ENCODE measurements around the gene CFI. TPM values are rescaled to one million over a fixed set of nuclear protein-coding genes. Genes with fewer than 3 reads are reported as not detected.
A peak's percentile ranks its signal among the peaks of the same experiment; 100 is the strongest.

Gene CFI
- total RNA-seq, 2 donors from 2014 or later, result not detected

DNA sequence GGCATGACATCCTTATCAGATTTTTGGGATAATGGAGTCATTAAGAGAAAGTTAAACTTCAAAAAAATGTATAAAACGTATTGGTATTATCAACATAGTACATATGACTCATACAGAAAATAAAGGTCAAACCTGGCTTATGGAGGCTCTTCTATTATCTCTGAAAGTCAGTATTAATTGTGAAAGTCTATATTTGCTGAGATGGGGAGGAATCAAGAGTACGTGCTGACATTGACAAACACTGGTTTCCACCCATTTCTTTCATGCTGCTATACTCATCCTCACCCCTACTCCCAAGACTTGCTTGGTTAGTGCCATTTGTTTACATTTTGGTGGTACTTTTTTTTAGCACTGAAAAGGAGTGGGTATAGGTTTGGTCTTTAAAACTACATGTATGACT, 41.1 kb downstream of the CFI start:
- Mint-ChIP-seq H3K27me3 (peaks cover 11% of the 10 kb centered on the region), H3K4me3 (peak overlapping the region; percentile 45), H3K4me1 (peaks cover 4% of the 10 kb centered on the region), H3K9me3 (no peaks in the 10 kb centered on the region), H3K27ac (peak overlapping the region; percentile 48), H3K36me3 (ENCODE audit: low read depth) (no peaks in the 10 kb centered on the region)
- ATAC-seq (replicated peaks), result peak; percentile 98

DNA sequence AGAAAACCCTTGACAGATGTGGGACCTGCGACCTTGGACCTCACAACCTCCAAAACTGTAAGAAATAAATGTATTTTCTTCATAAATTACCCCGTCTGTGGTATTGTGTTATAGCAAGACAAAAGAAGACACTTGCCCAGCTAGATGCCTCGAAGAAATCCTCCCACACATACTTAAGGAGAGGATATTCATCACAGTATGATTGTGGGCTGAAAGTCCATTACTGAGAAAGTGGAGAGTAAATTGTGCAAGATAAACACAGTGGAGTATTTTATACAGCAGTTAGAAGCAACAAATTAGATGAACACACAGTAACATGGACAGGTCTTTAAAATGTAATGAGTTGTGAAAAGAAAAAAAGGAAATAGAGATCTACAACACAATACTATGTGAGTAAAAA, 46.1 kb downstream of the CFI start:
- Mint-ChIP-seq H3K4me1 (no peaks in the 10 kb centered on the region), H3K36me3 (ENCODE audit: low read depth) (no peaks in the 10 kb centered on the region), H3K4me3 (no peak overlapping the region)

DNA sequence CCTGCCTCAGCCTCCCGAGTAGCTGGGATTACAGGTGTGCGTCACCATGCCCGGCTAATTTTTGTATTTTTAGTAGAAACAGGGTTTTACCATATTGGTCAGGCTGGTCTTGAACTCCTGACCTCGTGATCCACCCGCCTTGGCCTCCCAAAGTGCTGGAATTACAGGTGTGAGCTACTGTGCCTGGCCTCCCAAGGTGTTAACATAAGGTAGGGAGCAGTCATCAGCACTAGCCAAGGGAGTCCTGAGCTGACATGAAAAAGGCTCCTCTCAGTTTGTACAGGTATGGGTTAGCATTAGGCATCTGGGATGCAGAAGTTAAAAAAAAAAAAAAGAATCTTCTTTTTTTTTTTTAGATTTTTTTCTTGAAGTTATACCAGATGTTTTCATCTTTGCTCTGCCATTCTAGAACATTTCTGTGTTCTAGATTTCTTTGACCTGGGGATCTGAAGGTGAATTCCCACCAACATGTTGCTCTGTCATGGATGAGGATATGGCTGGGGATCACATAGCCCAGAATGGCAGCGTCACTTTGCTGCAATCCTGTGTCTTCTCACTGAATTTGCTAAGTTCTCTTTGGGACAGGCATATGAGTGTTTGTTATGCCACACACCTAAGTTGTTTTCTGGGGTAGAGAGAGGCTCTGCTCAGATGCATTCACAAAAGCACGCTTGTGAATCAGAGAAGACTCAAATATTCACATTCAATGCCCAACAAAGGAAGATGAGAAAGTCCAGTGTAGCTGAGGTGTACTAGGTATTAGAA, 47.5 kb downstream of the CFI start:
- H3K4me1 Mint-ChIP-seq, result no peaks in the 10 kb centered on the region
- no peaks in the 10 kb centered on the region for H3K36me3 Mint-ChIP-seq (ENCODE audit: low read depth)
- peaks cover 7% of the 10 kb centered on the region for H3K27me3 Mint-ChIP-seq
- H3K4me3 Mint-ChIP-seq, result no peak overlapping the region
- H3K9me3 Mint-ChIP-seq, result no peaks in the 10 kb centered on the region
- no peak overlapping the region for H3K27ac Mint-ChIP-seq
- ATAC-seq (replicated peaks), result peak; percentile 78

More for the DNA sequence above, 46.1 kb downstream of the CFI start:
- H3K9me3 Mint-ChIP-seq, result no peaks in the 10 kb centered on the region
- H3K27me3 Mint-ChIP-seq, result peaks cover 7% of the 10 kb centered on the region
- ATAC-seq (replicated peaks), result no peak
- no peak overlapping the region for H3K27ac Mint-ChIP-seq

DNA sequence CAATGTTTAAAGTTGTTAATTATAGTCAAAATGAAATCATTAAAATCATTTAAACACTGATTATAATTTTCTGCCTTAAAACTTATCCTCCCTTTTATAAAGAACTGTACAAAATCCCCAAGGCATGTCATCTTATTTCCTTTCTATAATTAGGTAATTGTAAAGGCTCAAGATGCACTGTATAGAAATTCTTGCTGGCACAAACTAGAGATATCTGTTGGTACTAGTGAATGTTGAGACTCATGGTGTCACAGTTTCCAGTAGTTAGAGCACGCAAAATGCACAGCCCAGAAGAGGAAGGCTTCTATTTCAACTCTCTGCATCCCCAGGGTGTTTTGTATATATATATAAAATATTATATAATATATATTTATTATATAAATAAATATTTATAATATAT, 49.3 kb downstream of the CFI start:
- Mint-ChIP-seq H3K9me3 (no peaks in the 10 kb centered on the region), H3K27ac (no peak overlapping the region), H3K4me3 (no peak overlapping the region), H3K27me3 (peaks cover 4% of the 10 kb centered on the region), H3K4me1 (no peaks in the 10 kb centered on the region), H3K36me3 (ENCODE audit: low read depth) (no peaks in the 10 kb centered on the region)
- ATAC-seq (replicated peaks), result peak; percentile 48

DNA sequence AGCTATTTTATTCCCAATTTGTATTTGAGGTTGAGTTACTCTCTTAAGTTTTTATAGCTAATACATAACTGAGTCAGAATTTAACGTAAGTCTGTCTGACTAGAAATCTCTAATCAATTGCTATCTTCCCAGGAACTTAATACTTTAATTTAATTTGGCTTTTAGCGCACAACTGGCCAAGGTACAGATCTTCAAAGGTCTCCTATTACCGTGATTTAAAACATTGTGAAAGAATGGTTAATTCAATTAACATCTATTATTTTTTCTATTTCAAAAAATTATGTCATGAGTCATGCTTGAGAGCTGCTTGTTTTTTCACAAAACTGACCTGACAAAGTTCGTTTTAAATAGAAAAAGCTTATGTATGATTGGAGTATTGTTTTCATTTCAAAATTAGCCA, 49.9 kb downstream of the CFI start:
- no peak overlapping the region for H3K27ac Mint-ChIP-seq
- H3K4me1 Mint-ChIP-seq, result no peaks in the 10 kb centered on the region
- H3K36me3 Mint-ChIP-seq (ENCODE audit: low read depth), result no peaks in the 10 kb centered on the region
- no peaks in the 10 kb centered on the region for H3K9me3 Mint-ChIP-seq
- peaks cover 4% of the 10 kb centered on the region for H3K27me3 Mint-ChIP-seq
- ATAC-seq (replicated peaks), result no peak
- H3K4me3 Mint-ChIP-seq, result no peak overlapping the region

DNA sequence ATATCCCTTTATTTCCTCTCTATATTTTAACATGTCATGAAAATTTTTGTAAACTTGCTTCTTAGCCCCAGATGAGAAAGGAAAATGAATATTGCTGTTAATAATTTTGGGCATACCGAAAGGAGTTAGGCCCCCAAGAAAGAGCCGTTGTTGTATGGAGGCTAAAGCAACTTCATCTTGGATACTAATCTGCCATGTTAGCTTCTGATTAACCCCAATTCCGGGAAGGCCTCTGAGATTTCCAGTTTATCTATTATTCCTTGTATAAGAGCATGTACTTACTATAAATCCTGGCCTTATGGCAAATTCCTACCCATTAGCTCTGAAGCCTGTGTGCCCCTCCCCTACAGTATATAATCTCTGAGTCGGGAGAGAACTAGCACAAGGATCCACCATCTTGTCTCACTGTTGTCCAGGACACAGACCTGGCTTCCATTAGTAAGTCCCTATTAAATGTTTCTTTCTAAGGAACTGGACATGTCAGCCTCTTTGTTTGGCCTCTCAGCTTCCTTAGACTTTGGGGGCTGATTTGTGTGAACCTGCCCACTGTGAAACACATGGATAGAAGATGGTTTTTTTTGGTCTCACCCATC, 51.1 kb downstream of the CFI start:
- Mint-ChIP-seq H3K36me3 (ENCODE audit: low read depth) (no peaks in the 10 kb centered on the region), H3K9me3 (no peaks in the 10 kb centered on the region), H3K27ac (no peak overlapping the region), H3K27me3 (peaks cover under 1% of the 10 kb centered on the region), H3K4me1 (no peaks in the 10 kb centered on the region), H3K4me3 (no peak overlapping the region)
- no peak for ATAC-seq (replicated peaks)

DNA sequence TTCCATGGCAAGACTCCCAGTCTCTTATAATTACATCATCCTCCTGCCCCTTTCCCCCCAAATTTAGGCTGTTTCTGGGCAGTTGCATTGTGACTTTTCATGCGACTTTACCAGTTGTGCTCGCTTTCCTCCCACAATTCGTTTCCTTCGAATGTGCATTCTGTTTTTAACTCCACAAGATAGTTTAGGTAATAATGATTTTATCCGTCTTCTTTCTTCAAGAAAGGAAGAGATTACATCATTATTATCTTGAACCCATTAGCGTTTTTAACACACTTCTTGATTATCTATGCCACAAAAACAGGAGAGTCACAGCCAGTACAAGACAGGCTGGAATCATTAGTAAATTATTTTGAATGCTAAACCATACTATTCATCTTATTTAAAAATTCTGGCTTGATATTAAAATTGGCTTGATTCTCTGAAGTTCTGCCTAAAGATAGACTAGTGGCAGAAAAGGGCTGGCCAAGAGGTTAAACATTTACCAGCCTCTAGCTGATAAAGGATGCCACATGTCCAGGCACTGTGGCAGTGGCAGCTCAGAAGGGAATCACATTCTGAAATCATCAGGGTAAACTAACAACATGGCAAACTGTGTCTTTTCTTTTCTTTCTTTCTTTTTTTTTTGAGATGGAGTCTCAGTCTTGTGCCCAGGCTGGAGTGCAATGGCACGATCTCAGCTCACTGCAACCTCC, 52.3 kb downstream of the CFI start:
- Mint-ChIP-seq H3K4me3 (no peak overlapping the region), H3K4me1 (no peaks in the 10 kb centered on the region), H3K36me3 (ENCODE audit: low read depth) (no peaks in the 10 kb centered on the region), H3K27me3 (no peaks in the 10 kb centered on the region), H3K9me3 (no peaks in the 10 kb centered on the region), H3K27ac (no peak overlapping the region)
- ATAC-seq (replicated peaks), result no peak

DNA sequence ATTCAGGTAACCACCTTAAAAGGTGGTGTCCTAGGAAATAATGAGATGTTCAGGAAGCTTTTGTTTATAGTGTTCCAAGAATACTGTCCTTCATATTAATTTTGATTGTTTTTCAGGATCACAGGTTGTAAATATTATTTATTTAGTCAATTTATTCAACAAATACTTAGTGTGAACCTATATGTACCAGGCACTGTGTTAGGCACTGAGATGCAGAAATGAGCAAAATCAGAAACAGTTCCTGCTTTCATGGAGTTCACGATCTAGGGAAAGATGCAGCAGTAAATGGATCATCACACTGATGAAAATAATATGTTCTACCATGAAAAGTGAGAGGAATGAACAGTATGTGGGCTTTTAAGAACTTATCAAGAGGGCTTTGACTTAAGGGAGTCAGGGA, 53.7 kb downstream of the CFI start:
- no peaks in the 10 kb centered on the region for H3K27me3 Mint-ChIP-seq
- H3K9me3 Mint-ChIP-seq, result no peaks in the 10 kb centered on the region
- no peaks in the 10 kb centered on the region for H3K4me1 Mint-ChIP-seq
- no peaks in the 10 kb centered on the region for H3K36me3 Mint-ChIP-seq (ENCODE audit: low read depth)
- no peak overlapping the region for H3K4me3 Mint-ChIP-seq
- no peak overlapping the region for H3K27ac Mint-ChIP-seq
- ATAC-seq (replicated peaks), result no peak

DNA sequence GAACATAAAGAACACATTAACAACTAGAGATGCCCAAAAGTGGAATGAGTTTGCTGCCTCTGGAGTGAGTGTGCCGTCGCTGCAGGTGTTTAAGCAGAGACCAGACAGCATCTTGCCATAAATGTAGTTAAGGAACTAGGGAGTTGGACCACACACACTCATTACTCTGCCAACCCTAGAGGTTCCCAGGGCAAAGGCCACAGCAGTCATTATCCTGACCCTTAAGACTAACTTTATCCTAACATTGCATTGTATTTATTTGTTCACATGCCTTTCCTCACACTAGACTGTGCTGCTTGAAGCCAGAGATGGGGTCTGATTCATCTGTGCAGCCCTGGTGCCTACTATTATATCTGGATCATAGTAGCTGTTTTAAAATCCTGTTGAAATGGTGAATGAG, 55.1 kb downstream of the CFI start:
- Mint-ChIP-seq H3K27me3 (no peaks in the 10 kb centered on the region), H3K27ac (no peak overlapping the region), H3K36me3 (ENCODE audit: low read depth) (no peaks in the 10 kb centered on the region), H3K4me3 (no peak overlapping the region), H3K4me1 (no peaks in the 10 kb centered on the region), H3K9me3 (no peaks in the 10 kb centered on the region)
- ATAC-seq (replicated peaks), result no peak

DNA sequence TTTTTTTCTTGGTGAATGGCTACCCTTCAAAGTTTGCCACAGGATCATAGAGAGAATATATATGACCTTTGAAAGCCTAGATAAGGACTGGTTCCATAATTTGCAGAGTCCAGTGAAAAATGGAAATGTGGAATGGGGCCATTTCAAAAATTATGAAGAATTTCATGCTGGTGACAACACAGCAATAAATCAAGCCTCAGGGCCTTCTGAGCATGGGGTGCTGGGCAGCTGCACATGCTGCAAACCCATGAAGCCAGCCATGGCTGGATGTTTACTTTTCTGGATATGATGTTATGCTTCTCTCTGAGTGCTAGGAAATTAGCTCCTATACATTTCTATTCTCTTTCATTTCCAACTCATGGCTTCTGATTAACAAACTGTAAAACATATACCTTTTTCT, 56.0 kb downstream of the CFI start:
- H3K36me3 Mint-ChIP-seq (ENCODE audit: low read depth), result no peaks in the 10 kb centered on the region
- no peaks in the 10 kb centered on the region for H3K27me3 Mint-ChIP-seq
- no peaks in the 10 kb centered on the region for H3K9me3 Mint-ChIP-seq
- no peak overlapping the region for H3K27ac Mint-ChIP-seq
- H3K4me1 Mint-ChIP-seq, result no peaks in the 10 kb centered on the region
- no peak overlapping the region for H3K4me3 Mint-ChIP-seq
- no peak for ATAC-seq (replicated peaks)

DNA sequence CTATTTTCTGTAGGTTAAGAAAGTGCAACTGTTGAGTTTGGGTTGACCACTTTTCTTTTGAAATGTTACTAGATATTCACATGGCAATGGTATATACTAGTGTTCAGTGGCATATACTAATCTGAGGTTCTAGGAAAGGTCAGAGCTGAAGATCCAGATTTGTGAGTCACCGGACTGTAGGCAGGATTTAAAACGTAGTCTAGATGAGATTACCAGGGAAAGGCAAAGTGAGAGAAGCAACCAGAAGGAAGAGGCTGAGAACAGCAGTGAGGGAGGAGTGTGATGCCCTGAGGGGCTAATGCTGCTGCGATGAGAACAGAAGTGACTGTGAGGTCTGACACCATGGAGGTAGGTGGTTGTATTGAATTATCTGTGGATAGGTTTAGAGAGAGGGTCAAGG, 62.3 kb downstream of the CFI start:
- Mint-ChIP-seq H3K4me3 (no peak overlapping the region), H3K27me3 (no peaks in the 10 kb centered on the region), H3K4me1 (no peaks in the 10 kb centered on the region)

DNA sequence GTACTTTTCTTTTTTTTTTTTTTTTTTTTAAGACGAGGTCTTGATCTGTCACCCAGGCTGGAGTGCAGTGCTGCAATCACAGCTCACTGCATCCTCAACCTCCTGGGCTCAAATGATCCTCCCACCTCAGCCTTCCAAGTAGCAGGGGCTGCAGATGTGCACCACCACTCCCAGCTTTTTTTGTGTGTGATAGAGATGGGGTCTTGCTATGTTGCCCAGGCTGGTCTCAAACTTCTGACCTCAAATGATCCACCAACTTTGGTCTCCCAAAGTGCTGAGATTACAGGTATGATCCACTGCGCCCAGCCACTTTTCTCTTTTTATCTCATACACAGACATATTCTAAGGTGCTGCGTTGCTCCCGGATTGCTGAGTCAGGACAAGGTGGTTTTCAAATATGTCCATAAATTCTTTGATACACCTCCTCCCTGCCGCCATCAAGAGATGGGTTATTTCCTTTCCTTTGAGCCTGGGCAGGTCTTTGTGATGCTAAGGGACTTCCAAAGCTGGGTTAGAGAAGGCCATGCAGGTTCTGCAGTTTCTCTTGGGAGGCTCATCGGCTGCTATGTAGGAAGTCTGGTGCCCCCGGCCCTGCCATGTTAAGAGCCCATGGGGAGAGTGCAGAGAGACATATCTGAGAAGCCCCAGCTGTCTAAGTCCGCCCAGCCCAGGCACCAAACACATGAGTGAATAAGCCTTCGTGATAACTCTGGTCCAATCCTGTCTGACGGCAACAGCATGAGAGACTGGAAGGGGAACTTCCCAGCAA, 63.5 kb downstream of the CFI start:
- no peak overlapping the region for H3K27ac Mint-ChIP-seq
- H3K27me3 Mint-ChIP-seq, result no peaks in the 10 kb centered on the region
- H3K9me3 Mint-ChIP-seq, result no peaks in the 10 kb centered on the region
- no peak overlapping the region for H3K4me3 Mint-ChIP-seq
- ATAC-seq (replicated peaks), result no peak
- H3K4me1 Mint-ChIP-seq, result no peaks in the 10 kb centered on the region
- H3K36me3 Mint-ChIP-seq (ENCODE audit: low read depth), result no peaks in the 10 kb centered on the region

More for the DNA sequence above, 62.3 kb downstream of the CFI start:
- Mint-ChIP-seq H3K9me3 (no peaks in the 10 kb centered on the region), H3K27ac (no peak overlapping the region), H3K36me3 (ENCODE audit: low read depth) (no peaks in the 10 kb centered on the region)
- ATAC-seq (replicated peaks), result no peak

DNA sequence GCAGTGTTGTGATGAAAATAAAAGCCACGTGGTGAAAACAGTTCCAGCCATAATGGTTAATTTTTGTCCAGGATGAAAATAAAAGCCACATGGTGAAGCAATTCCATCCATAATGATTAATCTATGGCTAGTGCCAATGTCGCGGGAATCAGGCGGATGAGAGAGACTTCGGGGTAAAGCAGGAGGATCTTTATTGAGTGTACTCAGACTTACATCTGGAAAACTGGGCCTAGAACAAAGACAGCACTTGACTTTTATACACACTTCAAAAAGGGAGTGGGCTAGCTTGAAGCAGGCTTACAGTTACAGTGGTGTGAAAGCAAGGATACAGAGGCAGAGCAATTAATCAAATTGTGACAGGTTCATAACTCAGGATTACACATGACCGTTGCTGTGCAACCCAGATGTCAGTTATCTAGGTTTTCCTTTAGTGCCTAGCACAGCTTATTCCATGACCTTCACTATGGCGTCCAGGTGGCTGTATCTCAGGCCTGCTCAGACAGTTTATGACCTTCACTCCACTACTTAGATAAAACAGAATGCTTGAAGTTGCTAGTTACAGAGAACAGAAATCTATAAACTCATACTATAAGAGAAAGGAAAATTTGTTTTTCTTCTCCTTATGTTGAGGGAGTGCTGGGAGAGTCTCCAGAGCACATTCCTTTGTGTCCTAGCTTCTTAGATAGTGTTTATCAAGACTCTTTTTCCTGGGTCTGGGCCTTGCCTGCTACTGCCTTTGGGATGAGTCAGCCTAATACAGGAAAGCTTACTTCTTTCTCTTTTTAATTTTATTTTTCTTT, 66.0 kb downstream of the CFI start:
- no peak overlapping the region for H3K27ac Mint-ChIP-seq

DNA sequence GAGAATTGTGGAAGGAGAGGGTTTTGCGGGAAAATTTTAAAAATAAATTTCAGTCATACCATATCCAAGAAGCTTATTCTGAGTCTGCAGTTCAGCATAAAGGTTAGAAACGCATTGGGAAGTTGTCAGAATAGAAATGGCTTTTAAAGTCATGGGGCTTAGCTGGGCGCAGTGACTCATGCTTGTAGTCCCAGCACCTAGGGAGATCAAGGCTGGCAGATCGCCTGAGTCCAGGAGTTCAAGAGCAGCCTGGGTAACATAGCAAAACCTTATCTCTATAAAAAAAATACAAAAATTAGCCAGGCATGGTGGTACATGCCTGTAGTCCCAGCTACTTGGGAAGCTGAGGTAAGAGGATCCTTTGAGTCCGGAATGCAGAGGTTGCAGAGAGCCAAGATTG, 68.1 kb downstream of the CFI start:
- no peaks in the 10 kb centered on the region for H3K9me3 Mint-ChIP-seq
- no peaks in the 10 kb centered on the region for H3K4me1 Mint-ChIP-seq
- no peaks in the 10 kb centered on the region for H3K27me3 Mint-ChIP-seq
- H3K27ac Mint-ChIP-seq, result no peak overlapping the region
- H3K36me3 Mint-ChIP-seq (ENCODE audit: low read depth), result no peaks in the 10 kb centered on the region
- no peak overlapping the region for H3K4me3 Mint-ChIP-seq
- ATAC-seq (replicated peaks), result no peak

More for the DNA sequence above, 66.0 kb downstream of the CFI start:
- H3K4me1 Mint-ChIP-seq, result no peaks in the 10 kb centered on the region
- H3K36me3 Mint-ChIP-seq (ENCODE audit: low read depth), result no peaks in the 10 kb centered on the region
- no peaks in the 10 kb centered on the region for H3K27me3 Mint-ChIP-seq
- ATAC-seq (replicated peaks), result no peak
- no peak overlapping the region for H3K4me3 Mint-ChIP-seq
- no peaks in the 10 kb centered on the region for H3K9me3 Mint-ChIP-seq

All from activated T-helper 17 cell treated with anti-CD3 and anti-CD28 coated beads, Interleukin-2, amount 50 U/mL, for 72 hours (primary cell).